ENCODE results near the gene CACNB2.

DNA sequence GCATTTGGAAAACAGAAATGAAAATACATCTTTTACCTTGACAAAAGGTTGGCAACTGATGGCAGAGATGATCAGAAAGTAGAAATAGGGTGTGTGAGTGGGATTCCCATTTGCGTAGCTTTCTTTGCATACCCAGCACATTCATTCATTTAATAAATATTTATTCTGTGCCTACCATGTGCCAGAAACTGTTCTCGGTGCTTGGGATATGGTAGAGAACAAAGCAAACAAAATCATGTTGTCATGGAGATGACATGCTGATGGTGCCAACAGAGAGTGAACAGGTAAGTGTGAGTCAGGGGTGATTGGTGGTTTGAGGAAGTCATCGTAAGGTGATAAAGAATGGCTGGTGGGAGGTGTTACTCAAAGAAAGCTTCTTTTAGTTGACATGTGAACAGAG lies 45.4 kb downstream of the CACNB2 start:
- no peak for TF ChIP-seq POLR2A (IDR thresholded peaks at IDR 0.05; ENCODE audit: low read depth, low read length)
- TF ChIP-seq TAF1 (IDR thresholded peaks at IDR 0.05; ENCODE audit: low read depth, low read length) = no peak
- TF ChIP-seq POLR2AphosphoS5 (IDR thresholded peaks at IDR 0.05; ENCODE audit: low read depth, low read length) = no peak
- no peak for TF ChIP-seq SPI1 (IDR thresholded peaks at IDR 0.05; ENCODE audit: low read depth, low read length)
